Endothelial cell of umbilical vein (primary cell): Measurements from ENCODE around the gene RBM33. TPM values are rescaled to one million over a fixed set of nuclear protein-coding genes. Genes with fewer than 3 reads are reported as not detected.

Experiments
- BruUV-seq: library from RNA; stranded (reverse); fragments of 400-500 nt; replicated peaks from 2 replicates; lab custom pipeline; 2021; lab: Mats Ljungman, UMichigan
- CTCF ChIA-PET: fragments of 300-600, 350-600 bp; sonication (Branson Sonifier 250); formaldehyde crosslinking; loops from one replicate; lab custom pipeline; 2021; ENCODE audit warnings: antibody characterized with exemption, inconsistent platforms; lab: Charles Lee
- POLR2A ChIA-PET: fragments of 300-600, 350-600 bp; sonication (Branson Sonifier 250); formaldehyde crosslinking; loops from one replicate; lab custom pipeline; 2021; ENCODE audit warnings: antibody characterized with exemption, inconsistent platforms; lab: Charles Lee
- DNase-seq: peaks from one replicate; pipeline ENCODE4 v3.0.0-alpha.2; 2011; ENCODE audit warnings: low read depth, low spot score
- FAIRE-seq: peaks from 2 replicates; lab custom pipeline; 2011; peaks lifted over from hg19 to GRCh38; lab: Jason Lieb, UNC
- H2AFZ ChIP-seq: 2 replicates; pipeline ENCODE4 v1.6.0; 2012; ENCODE audit warnings: low read depth, low read length, control low read depth, inconsistent platforms
- H3K27ac ChIP-seq: 2 replicates; pipeline ENCODE4 v1.5.1; 2011; ENCODE audit warnings: low read depth, mild to moderate bottlenecking, control low read depth, low read length, moderate library complexity; ENCODE audit not compliant: insufficient read depth
- H3K27me3 ChIP-seq, 2 experiments: 2 replicates each; pipeline versions ENCODE4 v1.6.0 to v1.6.1; 2011; ENCODE audit warnings: low read length in 2 of 2, mixed read lengths in 1 of 2; ENCODE audit not compliant: control insufficient read depth in 2 of 2, insufficient read depth in 2 of 2
- H3K36me3 ChIP-seq, 2 experiments: 2 replicates in 1 of 2; 3 replicates in 1 of 2; pipeline ENCODE4 v1.5.1; 2011; ENCODE audit warnings: low read length in 2 of 2, mild to moderate bottlenecking in 1 of 2, moderate library complexity in 1 of 2; ENCODE audit not compliant: control insufficient read depth in 2 of 2, insufficient read depth in 2 of 2; ENCODE audit errors: extremely low read depth in 1 of 2
- H3K4me1 ChIP-seq: 3 replicates; pipeline ENCODE4 v1.5.1; 2011; ENCODE audit warnings: mild to moderate bottlenecking, low read length; ENCODE audit not compliant: control insufficient read depth, insufficient read depth; ENCODE audit errors: extremely low read depth
- H3K4me2 ChIP-seq: 2 replicates; pipeline ENCODE4 v1.6.1; 2011; ENCODE audit warnings: low read length, control low read depth, mixed read lengths; ENCODE audit not compliant: insufficient read depth
- H3K4me3 ChIP-seq, 3 experiments: fragments of 200-600 bp in 1 of 3; sonication (generic), shearing (Covaris generic) in 1 of 3; replicated peaks in 1 of 3; 2 replicates each; pipeline ENCODE4 v1.5.1; 2011 to 2016; ENCODE audit warnings: control low read depth in 3 of 3, low read length in 3 of 3, mild to moderate bottlenecking in 2 of 3, inconsistent platforms in 1 of 3, low read depth in 1 of 3, moderate library complexity in 1 of 3; ENCODE audit not compliant: insufficient read depth in 1 of 3
- H3K79me2 ChIP-seq: 2 replicates; pipeline ENCODE4 v1.6.0; 2012; ENCODE audit warnings: low read length, inconsistent platforms; ENCODE audit not compliant: control insufficient read depth, insufficient read depth
- H3K9ac ChIP-seq: replicated peaks from 2 replicates; pipeline ENCODE3; 2011; ENCODE audit warnings: low read length, control low read depth; ENCODE audit not compliant: insufficient read depth; ENCODE audit errors: extremely low read depth
- H3K9me1 ChIP-seq: replicated peaks from 3 replicates; pipeline ENCODE4 v1.6.0; 2011; ENCODE audit warnings: mild to moderate bottlenecking, low read length; ENCODE audit not compliant: control insufficient read depth, insufficient read depth; ENCODE audit errors: extremely low read depth
- H3K9me3 ChIP-seq: replicated peaks from 2 replicates; pipeline ENCODE4 v1.5.1; 2012; ENCODE audit warnings: low read length, inconsistent platforms; ENCODE audit not compliant: control insufficient read depth, insufficient read depth
- H4K20me1 ChIP-seq: replicated peaks from 2 replicates; pipeline ENCODE3; 2011; ENCODE audit warnings: mild to moderate bottlenecking, low read length; ENCODE audit not compliant: control insufficient read depth, insufficient read depth; ENCODE audit errors: extremely low read depth
- EZH2 ChIP-seq: IDR thresholded peaks from 2 replicates; pipeline ENCODE4 v1.6.1; 2012; ENCODE audit warnings: borderline replicate concordance, low read depth, mild to moderate bottlenecking, moderate library complexity, low read length, inconsistent platforms; ENCODE audit not compliant: severe bottlenecking
- FOS ChIP-seq: IDR thresholded peaks from 2 replicates; pipeline ENCODE4 v1.6.1; 2011; ENCODE audit warnings: mild to moderate bottlenecking, low read length, moderate library complexity, borderline replicate concordance; ENCODE audit not compliant: insufficient read depth
- GATA2 ChIP-seq: IDR thresholded peaks from 2 replicates; pipeline ENCODE4 v1.7.0; 2011; ENCODE audit warnings: low read depth, mild to moderate bottlenecking, moderate library complexity, mixed read lengths, low read length; ENCODE audit not compliant: insufficient read length, insufficient read depth
- JUN ChIP-seq: IDR thresholded peaks from 2 replicates; pipeline ENCODE4 v1.6.1; 2011; ENCODE audit warnings: borderline replicate concordance, low read depth; ENCODE audit not compliant: insufficient read length, insufficient read depth
- MYC ChIP-seq: IDR thresholded peaks from one replicate; pipeline ENCODE4 v1.6.1; 2011; ENCODE audit warnings: mild to moderate bottlenecking, low read depth, low read length
- POLR2A ChIP-seq: IDR thresholded peaks from 2 replicates; pipeline ENCODE4 v1.6.1; 2012; ENCODE audit warnings: low read depth, mild to moderate bottlenecking, control low read depth, low read length
- POLR2AphosphoS5 ChIP-seq: IDR thresholded peaks from 2 replicates; pipeline ENCODE4 v1.6.1; 2012; ENCODE audit warnings: low read depth, mild to moderate bottlenecking, control low read depth, low read length, moderate library complexity; ENCODE audit not compliant: insufficient read depth
- dilution Hi-C: fragments of 300-500 bp; cut with MboI; formaldehyde crosslinking; loops from one replicate; pipeline ENCODE4 v1.15.0; 2019; ENCODE audit warnings: low sequenced_read_pairs; ENCODE audit not compliant: extremely low pct_ligation_motif_present
- intact Hi-C: fragments of 100-400 bp; cut with micrococcal nuclease; formaldehyde crosslinking; loops from one replicate; pipeline ENCODE4 v1.10.0; 2022
- polyA plus RNA-seq, 4 experiments: library from polyadenylated mRNA; depleted of rRNA in 3 of 4; stranded (reverse) in 3 of 4; unstranded in 1 of 4; fragments of >200 nt; gene quantifications; 2 replicates each; pipeline versions ENCODE4 v1.2.1 to v1.2.3, GENCODE V29; 2011 to 2012; ENCODE audit warnings: missing spikeins in 1 of 4
- total RNA-seq: library from RNA; stranded (reverse); gene quantifications from 2 replicates; pipeline ENCODE4 v1.2.3, GENCODE V29; 2021
- TF ChIP-seq, protein P1 (sequence below), 2 donors: IDR thresholded peaks; 1 replicate in 1 of 2; 2 replicates in 1 of 2; pipeline ENCODE4 v1.5.1; 2011; ENCODE audit warnings: low read length in 2 of 2, mild to moderate bottlenecking in 2 of 2, moderate library complexity in 2 of 2, control low read depth in 1 of 2, inconsistent platforms in 1 of 2, low read depth in 1 of 2; ENCODE audit not compliant: insufficient read depth in 1 of 2; ENCODE audit errors: extremely low read depth in 1 of 2
- TF ChIP-seq, protein P2 (sequence below): IDR thresholded peaks from 2 replicates; pipeline ENCODE4 v1.6.1; 2011; ENCODE audit not compliant: insufficient read depth, insufficient read length

RBM33 gene
- total and polyA plus RNA-seq, 2 donors (not counting 3 experiments of a cell fraction or from before 2014, with no cell fraction given), result 16.2 to 68.2 TPM

DNA sequence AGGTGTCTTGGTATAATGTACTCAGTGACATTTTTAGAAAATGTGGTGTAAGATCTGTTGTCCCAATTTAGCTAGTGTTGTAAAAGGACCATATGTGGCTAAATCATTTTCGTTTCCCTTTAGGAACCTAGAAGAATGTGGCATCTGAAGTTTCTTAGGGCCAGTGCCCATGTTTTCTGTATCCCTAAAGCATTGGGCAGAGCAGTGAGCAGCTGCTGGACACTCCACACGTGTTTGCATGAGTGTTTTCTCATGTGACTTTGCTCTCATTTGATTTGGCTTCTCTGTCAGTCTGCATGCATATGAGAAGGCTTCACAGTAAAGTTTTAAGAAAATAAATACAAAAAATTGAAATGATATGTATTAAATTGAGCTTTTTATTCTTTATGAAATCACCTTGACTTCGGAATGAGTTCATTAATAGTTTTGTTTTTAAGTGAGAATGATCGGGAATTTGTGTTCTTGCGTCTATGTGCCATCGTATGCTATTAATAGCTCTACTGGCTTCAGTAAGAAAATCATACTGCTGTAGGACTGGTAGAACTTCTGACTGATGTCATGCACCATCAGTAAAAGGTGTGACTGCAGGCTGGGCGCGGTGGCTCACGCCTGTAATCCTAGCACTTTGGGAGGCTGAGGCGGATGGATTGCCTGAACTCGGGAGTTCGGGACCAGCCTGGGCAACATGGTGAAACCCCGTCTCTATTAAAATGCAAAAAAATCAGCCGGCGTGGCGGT is 61.3 kb downstream of the RBM33 start:
- dilution Hi-C loops, result no loop called here
- Histone ChIP-seq H3K9me3 (no peaks in the 10 kb centered on the region), H3K4me3 (no peak overlapping the region), H2AFZ (no peak overlapping the region), H4K20me1 (peaks cover 3% of the 10 kb centered on the region), H3K27me3 (no peaks in the 10 kb centered on the region), H3K4me2 (no peak overlapping the region), H3K27ac (no peak overlapping the region), H3K36me3 (peaks cover 18 to 20% of the 10 kb centered on the region in 2 experiments), H3K9ac (no peak overlapping the region), H3K4me1 (peaks cover 7% of the 10 kb centered on the region), H3K9me1 (no peaks in the 10 kb centered on the region), H3K79me2 (peaks cover 30% of the 10 kb centered on the region)
- BruUV-seq, result no TSS peak
- ChIA-PET POLR2A (no interaction called here), CTCF (interaction anchor here (1.2 kb wide), 1 partner anchor 107 kb away, joined by 3 read pairs; no protein-coding TSS in a partner anchor)
- no peak for FAIRE-seq
- TF ChIP-seq POLR2A (no peak), MYC (no peak), GATA2 (no peak), JUN (no peak), FOS (no peak), POLR2AphosphoS5 (no peak), EZH2 (no peak)
- TF ChIP-seq, protein P1, sequence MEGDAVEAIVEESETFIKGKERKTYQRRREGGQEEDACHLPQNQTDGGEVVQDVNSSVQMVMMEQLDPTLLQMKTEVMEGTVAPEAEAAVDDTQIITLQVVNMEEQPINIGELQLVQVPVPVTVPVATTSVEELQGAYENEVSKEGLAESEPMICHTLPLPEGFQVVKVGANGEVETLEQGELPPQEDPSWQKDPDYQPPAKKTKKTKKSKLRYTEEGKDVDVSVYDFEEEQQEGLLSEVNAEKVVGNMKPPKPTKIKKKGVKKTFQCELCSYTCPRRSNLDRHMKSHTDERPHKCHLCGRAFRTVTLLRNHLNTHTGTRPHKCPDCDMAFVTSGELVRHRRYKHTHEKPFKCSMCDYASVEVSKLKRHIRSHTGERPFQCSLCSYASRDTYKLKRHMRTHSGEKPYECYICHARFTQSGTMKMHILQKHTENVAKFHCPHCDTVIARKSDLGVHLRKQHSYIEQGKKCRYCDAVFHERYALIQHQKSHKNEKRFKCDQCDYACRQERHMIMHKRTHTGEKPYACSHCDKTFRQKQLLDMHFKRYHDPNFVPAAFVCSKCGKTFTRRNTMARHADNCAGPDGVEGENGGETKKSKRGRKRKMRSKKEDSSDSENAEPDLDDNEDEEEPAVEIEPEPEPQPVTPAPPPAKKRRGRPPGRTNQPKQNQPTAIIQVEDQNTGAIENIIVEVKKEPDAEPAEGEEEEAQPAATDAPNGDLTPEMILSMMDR (IDR thresholded peaks at IDR 0.05; ENCODE audit: extremely low read depth in 1 of 2, insufficient read depth in 1 of 2, low read depth in 1 of 2, low read length in 2 of 2), result no peak
- TF ChIP-seq, protein P2, sequence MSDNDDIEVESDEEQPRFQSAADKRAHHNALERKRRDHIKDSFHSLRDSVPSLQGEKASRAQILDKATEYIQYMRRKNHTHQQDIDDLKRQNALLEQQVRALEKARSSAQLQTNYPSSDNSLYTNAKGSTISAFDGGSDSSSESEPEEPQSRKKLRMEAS, result no peak
- DNase-seq, result no peak
- intact Hi-C loops, result no loop called here
